GM12878 (cell line): ENCODE measurements around the gene CDK15. TPM values are rescaled to one million over a fixed set of nuclear protein-coding genes. Genes with fewer than 3 reads are reported as not detected.

ENCODE experiments used
- ATAC-seq: fragments of 200-7000 bp; cut with Tn5 transposase; 3 replicates; pipeline ENCODE4 v1.9.1; 2020; ENCODE audit warnings: mild to moderate bottlenecking, moderate library complexity
- BruUV-seq: library from RNA; stranded (reverse); fragments of 400-500 nt; replicated peaks from 2 replicates; lab custom pipeline; 2021; lab: Mats Ljungman, UMichigan
- CTCF ChIA-PET: fragments of 300-600 bp; sonication (Branson Sonifier 250); formaldehyde crosslinking; extraction: SDS; loops from one replicate; lab custom pipeline; 2021; ENCODE audit warnings: inconsistent platforms; lab: Yijun Ruan, JAX
- POLR2A ChIA-PET: fragments of 350-600 bp; formaldehyde crosslinking; extraction: SDS; loops from one replicate; lab custom pipeline; 2021; ENCODE audit warnings: inconsistent platforms; lab: Charles Lee
- RAD21 ChIA-PET: fragments of 300-600 bp; sonication (Branson Sonifier 250); formaldehyde crosslinking; loops from one replicate; lab custom pipeline; 2023; ENCODE audit warnings: antibody characterized with exemption; ENCODE audit not compliant: unreplicated experiment; lab: Charles Lee
- SMC1A ChIA-PET: fragments of 300-600 bp; sonication (Branson Sonifier 250); formaldehyde crosslinking; loops from one replicate; lab custom pipeline; 2023; ENCODE audit not compliant: unreplicated experiment, uncharacterized antibody; lab: Charles Lee
- DNase-seq: peaks from one replicate; pipeline ENCODE4 v3.0.0-alpha.2; 2011; ENCODE audit warnings: low read depth, low spot score
- FAIRE-seq: peaks from 3 replicates; lab custom pipeline; 2011; peaks lifted over from hg19 to GRCh38; lab: Jason Lieb, UNC
- H2AFZ ChIP-seq: 2 replicates; pipeline ENCODE4 v1.6.0; 2011; ENCODE audit warnings: low read depth, low read length, control low read depth; ENCODE audit not compliant: control insufficient read depth
- H3K27ac ChIP-seq: 2 replicates; pipeline ENCODE4 v1.5.1; 2011; ENCODE audit warnings: control low read depth; ENCODE audit not compliant: control insufficient read depth, insufficient read depth
- H3K27me3 ChIP-seq, 2 experiments: replicated peaks in 1 of 2; 2 replicates each; pipeline versions ENCODE4 v1.6.0 to v1.6.1; 2011; ENCODE audit warnings: low read length in 1 of 2; ENCODE audit not compliant: control insufficient read depth in 2 of 2, insufficient read depth in 2 of 2
- H3K36me3 ChIP-seq, 2 experiments: 2 replicates each; pipeline ENCODE4 v1.5.1; 2011; ENCODE audit warnings: low read length in 1 of 2; ENCODE audit not compliant: control insufficient read depth in 2 of 2, insufficient read depth in 2 of 2
- H3K4me1 ChIP-seq: 2 replicates; pipeline ENCODE4 v1.6.1; 2011; ENCODE audit warnings: mild to moderate bottlenecking, low read length, moderate library complexity, mixed read lengths; ENCODE audit not compliant: control insufficient read depth, insufficient read depth
- H3K4me2 ChIP-seq: 2 replicates; pipeline ENCODE4 v1.6.0; 2011; ENCODE audit warnings: control low read depth; ENCODE audit not compliant: control insufficient read depth, insufficient read depth
- H3K4me3 ChIP-seq: fragments of 200-600 bp; sonication (generic); 2 replicates; pipeline ENCODE4 v1.5.1; 2016
- H3K79me2 ChIP-seq: 2 replicates; pipeline ENCODE4 v1.6.0; 2011; ENCODE audit warnings: low read length; ENCODE audit not compliant: control insufficient read depth, insufficient read depth
- H3K9ac ChIP-seq: 2 replicates; pipeline ENCODE4 v1.8.0; 2011; ENCODE audit warnings: low read length, control low read depth, mixed read lengths; ENCODE audit not compliant: control insufficient read depth, insufficient read depth
- H3K9me3 ChIP-seq: replicated peaks from 3 replicates; pipeline ENCODE4 v1.5.1; 2011; ENCODE audit warnings: mild to moderate bottlenecking, low read length; ENCODE audit not compliant: control insufficient read depth, insufficient read depth
- H4K20me1 ChIP-seq: 2 replicates; pipeline ENCODE4 v1.6.0; 2011; ENCODE audit not compliant: control insufficient read depth, insufficient read depth
- BHLHE40 ChIP-seq, 2 experiments: fragments of 450-650 bp in 1 of 2; IDR thresholded peaks; 2 replicates each; pipeline ENCODE4 v1.6.1; 2011 to 2017; ENCODE audit warnings: low read depth in 2 of 2, borderline replicate concordance in 1 of 2, improper control_type of control experiment in 1 of 2, low read length in 1 of 2, mild to moderate bottlenecking in 1 of 2
- DPF2 ChIP-seq: fragments of 450-650 bp; IDR thresholded peaks from 2 replicates; pipeline ENCODE4 v1.6.1; 2017; ENCODE audit warnings: mild to moderate bottlenecking
- EGR1 ChIP-seq, 2 experiments: IDR thresholded peaks; 1 replicate in 1 of 2; 2 replicates in 1 of 2; pipeline ENCODE4 v1.6.1; 2011 to 2012; ENCODE audit warnings: low read depth in 2 of 2, low read length in 2 of 2, borderline replicate concordance in 1 of 2, mild to moderate bottlenecking in 1 of 2, moderate library complexity in 1 of 2
- IKZF1 ChIP-seq: fragments of 450-650 bp; conservative IDR thresholded peaks from 2 replicates; pipeline ENCODE4 v1.6.1; 2017; ENCODE audit warnings: antibody characterized with exemption, mild to moderate bottlenecking
- IKZF2 ChIP-seq, 2 experiments: fragments of 450-650 bp; IDR thresholded peaks; 2 replicates each; pipeline ENCODE4 v1.6.1; 2017; ENCODE audit warnings: mild to moderate bottlenecking in 2 of 2, moderate library complexity in 2 of 2
- MEF2B ChIP-seq: fragments of 450-650 bp; IDR thresholded peaks from 2 replicates; pipeline ENCODE4 v1.6.1; 2018; ENCODE audit warnings: mild to moderate bottlenecking, moderate library complexity; ENCODE audit not compliant: partially characterized antibody, poor library complexity, severe bottlenecking
- MTA2 ChIP-seq: fragments of 450-650 bp; IDR thresholded peaks from 2 replicates; pipeline ENCODE4 v1.6.1; 2016; ENCODE audit warnings: low read depth, mild to moderate bottlenecking, moderate library complexity
- NKRF ChIP-seq: fragments of 450-650 bp; conservative IDR thresholded peaks from 2 replicates; pipeline ENCODE4 v1.6.1; 2017; ENCODE audit warnings: mild to moderate bottlenecking, moderate library complexity
- PAX5 ChIP-seq: IDR thresholded peaks from 2 replicates; pipeline ENCODE4 v1.6.1; 2011; ENCODE audit warnings: low read depth, low read length, borderline replicate concordance
- PML ChIP-seq: IDR thresholded peaks from 2 replicates; pipeline ENCODE4 v1.6.1; 2012; ENCODE audit warnings: low read length, inconsistent platforms
- SIN3A ChIP-seq: IDR thresholded peaks from 2 replicates; pipeline ENCODE4 v1.6.1; 2012; ENCODE audit warnings: low read depth, low read length, improper control_type of control experiment
- TARDBP ChIP-seq: IDR thresholded peaks from 2 replicates; pipeline ENCODE4 v1.6.1; 2016; ENCODE audit warnings: borderline replicate concordance
- WGBS: methylation state at CpG from one replicate; pipeline ENCODE4 v1.1.6; 2016; ENCODE audit warnings: low lambda C conversion rate; ENCODE audit not compliant: insufficient replicate concordance, insufficient coverage; ENCODE audit errors: missing lambda C conversion rate; 5-methylcytosine and 5-hydroxymethylcytosine counted together
- in situ Hi-C: fragments of 300-500 bp; cut with MboI; formaldehyde crosslinking; loops from 9 replicates; pipeline ENCODE4 v1.14.3; 2018; ENCODE audit warnings: mixed read lengths
- intact Hi-C: fragments of 100-400 bp; cut with micrococcal nuclease; formaldehyde crosslinking; loops from one replicate; pipeline ENCODE4 v1.14.2; 2022; ENCODE audit not compliant: unreplicated experiment
- polyA plus RNA-seq, 11 experiments: library from polyadenylated mRNA; depleted of rRNA in 4 of 11; unstranded in 6 of 11; stranded (reverse) in 5 of 11; fragments of >200 nt; fragmentation: Nextera tagmentation in 4 of 11; fragmentation: Illumina TruSeq in 1 of 11; extraction: Ambion mirVana in 4 of 11; extraction: Trizol in 1 of 11; gene quantifications; 1 replicate in 1 of 11; 2 replicates in 10 of 11; pipeline versions ENCODE4 v1.2.1 to v1.2.3, GENCODE V29; 2011 to 2016; ENCODE audit warnings: inconsistent platforms in 2 of 11, missing spikeins in 2 of 11, low read depth in 1 of 11
- total RNA-seq, 4 experiments: library from RNA; depleted of rRNA in 3 of 4; stranded (reverse); fragments of >200 nt in 3 of 4; fragmentation: Illumina TruSeq in 1 of 4; extraction: Trizol in 1 of 4; gene quantifications; 2 replicates each; pipeline versions ENCODE4 v1.2.1 to v1.2.3, GENCODE V29; 2013 to 2021
- TF ChIP-seq, protein P1 (sequence below): fragments of 450-650 bp; IDR thresholded peaks from 2 replicates; pipeline ENCODE4 v1.6.1; 2017; ENCODE audit warnings: mild to moderate bottlenecking, moderate library complexity
- TF ChIP-seq, protein P2 (sequence below): fragments of 450-650 bp; IDR thresholded peaks from 2 replicates; pipeline ENCODE4 v1.6.1; 2017; ENCODE audit warnings: mild to moderate bottlenecking
- TF ChIP-seq, protein P3 (sequence below): IDR thresholded peaks from 2 replicates; pipeline ENCODE4 v1.6.1; 2012; ENCODE audit warnings: low read depth, low read length, improper control_type of control experiment

Gene CDK15
- total and polyA plus RNA-seq, 10 of the 15 experiments (the other 5 are each of a cell fraction or from before 2014, with no cell fraction given), result 0.01 to 0.04 TPM; not detected in 8

- ATAC-seq (peak; percentile 73), FAIRE-seq (no peak), DNase-seq (no peak)
- RAD21 ChIA-PET, result no interaction called here
- Histone ChIP-seq H3K27ac (no peak overlapping the region), H3K27me3 (peaks cover 0 to 4% of the 10 kb centered on the region in 2 experiments; a peak in 1 of 4 replicates), H3K9me3 (no peaks in the 10 kb centered on the region), H3K36me3 (no peaks in the 10 kb centered on the region), H2AFZ (no peak overlapping the region), H3K4me2 (peak overlapping the region; percentile 25; the same call in 1 of the 2 replicates), H3K79me2 (no peaks in the 10 kb centered on the region), H3K4me1 (peaks cover 3% of the 10 kb centered on the region), H3K4me3 (no peak overlapping the region), H3K9ac (no peak overlapping the region), H4K20me1 (no peaks in the 10 kb centered on the region)
- intact Hi-C loops, result no loop called here
- CTCF ChIA-PET, result interaction anchor here (1.0 kb wide), 1 partner anchor 176 kb away, joined by 3 read pairs; no protein-coding TSS in a partner anchor
- POLR2A ChIA-PET, result no interaction called here
- in situ Hi-C loops, result no loop called here
- WGBS, result 2% methylated on average over 14 of the region's 14 CpGs
- SMC1A ChIA-PET, result no interaction called here
- BruUV-seq, result no TSS peak
- TF ChIP-seq, protein P1, sequence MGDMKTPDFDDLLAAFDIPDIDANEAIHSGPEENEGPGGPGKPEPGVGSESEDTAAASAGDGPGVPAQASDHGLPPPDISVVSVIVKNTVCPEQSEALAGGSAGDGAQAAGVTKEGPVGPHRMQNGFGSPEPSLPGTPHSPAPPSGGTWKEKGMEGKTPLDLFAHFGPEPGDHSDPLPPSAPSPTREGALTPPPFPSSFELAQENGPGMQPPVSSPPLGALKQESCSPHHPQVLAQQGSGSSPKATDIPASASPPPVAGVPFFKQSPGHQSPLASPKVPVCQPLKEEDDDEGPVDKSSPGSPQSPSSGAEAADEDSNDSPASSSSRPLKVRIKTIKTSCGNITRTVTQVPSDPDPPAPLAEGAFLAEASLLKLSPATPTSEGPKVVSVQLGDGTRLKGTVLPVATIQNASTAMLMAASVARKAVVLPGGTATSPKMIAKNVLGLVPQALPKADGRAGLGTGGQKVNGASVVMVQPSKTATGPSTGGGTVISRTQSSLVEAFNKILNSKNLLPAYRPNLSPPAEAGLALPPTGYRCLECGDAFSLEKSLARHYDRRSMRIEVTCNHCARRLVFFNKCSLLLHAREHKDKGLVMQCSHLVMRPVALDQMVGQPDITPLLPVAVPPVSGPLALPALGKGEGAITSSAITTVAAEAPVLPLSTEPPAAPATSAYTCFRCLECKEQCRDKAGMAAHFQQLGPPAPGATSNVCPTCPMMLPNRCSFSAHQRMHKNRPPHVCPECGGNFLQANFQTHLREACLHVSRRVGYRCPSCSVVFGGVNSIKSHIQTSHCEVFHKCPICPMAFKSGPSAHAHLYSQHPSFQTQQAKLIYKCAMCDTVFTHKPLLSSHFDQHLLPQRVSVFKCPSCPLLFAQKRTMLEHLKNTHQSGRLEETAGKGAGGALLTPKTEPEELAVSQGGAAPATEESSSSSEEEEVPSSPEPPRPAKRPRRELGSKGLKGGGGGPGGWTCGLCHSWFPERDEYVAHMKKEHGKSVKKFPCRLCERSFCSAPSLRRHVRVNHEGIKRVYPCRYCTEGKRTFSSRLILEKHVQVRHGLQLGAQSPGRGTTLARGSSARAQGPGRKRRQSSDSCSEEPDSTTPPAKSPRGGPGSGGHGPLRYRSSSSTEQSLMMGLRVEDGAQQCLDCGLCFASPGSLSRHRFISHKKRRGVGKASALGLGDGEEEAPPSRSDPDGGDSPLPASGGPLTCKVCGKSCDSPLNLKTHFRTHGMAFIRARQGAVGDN, result no peak
- TF ChIP-seq PAX5 (no peak), MEF2B (peak; percentile 90), IKZF2 (IDR thresholded peaks at IDR 0.05) (peak; percentile 67 to 70), MTA2 (peak; percentile 54), DPF2 (0 out of 2 replicates have a peak, but pooled peaks have one; percentile 50), SIN3A (no peak), IKZF1 (peak; percentile 65), NKRF (no peak), EGR1 (IDR thresholded peaks at IDR 0.05; ENCODE audit: borderline replicate concordance in 1 of 2, low read depth in 2 of 2, low read length in 2 of 2) (no peak), PML (no peak), TARDBP (no peak), BHLHE40 (IDR thresholded peaks at IDR 0.05; ENCODE audit: borderline replicate concordance in 1 of 2, low read depth in 2 of 2, low read length in 1 of 2) (peak; percentile 29 to 37; a peak in 2 of 4 replicates)
- TF ChIP-seq, protein P2, sequence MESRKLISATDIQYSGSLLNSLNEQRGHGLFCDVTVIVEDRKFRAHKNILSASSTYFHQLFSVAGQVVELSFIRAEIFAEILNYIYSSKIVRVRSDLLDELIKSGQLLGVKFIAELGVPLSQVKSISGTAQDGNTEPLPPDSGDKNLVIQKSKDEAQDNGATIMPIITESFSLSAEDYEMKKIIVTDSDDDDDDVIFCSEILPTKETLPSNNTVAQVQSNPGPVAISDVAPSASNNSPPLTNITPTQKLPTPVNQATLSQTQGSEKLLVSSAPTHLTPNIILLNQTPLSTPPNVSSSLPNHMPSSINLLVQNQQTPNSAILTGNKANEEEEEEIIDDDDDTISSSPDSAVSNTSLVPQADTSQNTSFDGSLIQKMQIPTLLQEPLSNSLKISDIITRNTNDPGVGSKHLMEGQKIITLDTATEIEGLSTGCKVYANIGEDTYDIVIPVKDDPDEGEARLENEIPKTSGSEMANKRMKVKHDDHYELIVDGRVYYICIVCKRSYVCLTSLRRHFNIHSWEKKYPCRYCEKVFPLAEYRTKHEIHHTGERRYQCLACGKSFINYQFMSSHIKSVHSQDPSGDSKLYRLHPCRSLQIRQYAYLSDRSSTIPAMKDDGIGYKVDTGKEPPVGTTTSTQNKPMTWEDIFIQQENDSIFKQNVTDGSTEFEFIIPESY, result no peak
- TF ChIP-seq, protein P3, sequence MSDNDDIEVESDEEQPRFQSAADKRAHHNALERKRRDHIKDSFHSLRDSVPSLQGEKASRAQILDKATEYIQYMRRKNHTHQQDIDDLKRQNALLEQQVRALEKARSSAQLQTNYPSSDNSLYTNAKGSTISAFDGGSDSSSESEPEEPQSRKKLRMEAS, result no peak
Observed at GRCh38 chr2:201882353-201883090, 76.2 kb downstream of the CDK15 start.
